GM18870 (cell line): Measurements from ENCODE around the gene SWSAP1.
"Not testable (repeated sequence)": the region's sequence is repeated elsewhere in the genome, so short reads cannot be mapped to it uniquely, and the experiment has no call there.

Experiments
- ATAC-seq: cut with Tn5 transposase; IDR thresholded peaks from one replicate; pipeline ENCODE4 v1.9.1; 2021; ENCODE audit warnings: moderate library complexity; ENCODE audit not compliant: unreplicated experiment

SWSAP1 gene

GRCh38 chr19:11378319-11379189 is 4.1 kb downstream of the SWSAP1 start:
- ATAC-seq: no peak

DNA sequence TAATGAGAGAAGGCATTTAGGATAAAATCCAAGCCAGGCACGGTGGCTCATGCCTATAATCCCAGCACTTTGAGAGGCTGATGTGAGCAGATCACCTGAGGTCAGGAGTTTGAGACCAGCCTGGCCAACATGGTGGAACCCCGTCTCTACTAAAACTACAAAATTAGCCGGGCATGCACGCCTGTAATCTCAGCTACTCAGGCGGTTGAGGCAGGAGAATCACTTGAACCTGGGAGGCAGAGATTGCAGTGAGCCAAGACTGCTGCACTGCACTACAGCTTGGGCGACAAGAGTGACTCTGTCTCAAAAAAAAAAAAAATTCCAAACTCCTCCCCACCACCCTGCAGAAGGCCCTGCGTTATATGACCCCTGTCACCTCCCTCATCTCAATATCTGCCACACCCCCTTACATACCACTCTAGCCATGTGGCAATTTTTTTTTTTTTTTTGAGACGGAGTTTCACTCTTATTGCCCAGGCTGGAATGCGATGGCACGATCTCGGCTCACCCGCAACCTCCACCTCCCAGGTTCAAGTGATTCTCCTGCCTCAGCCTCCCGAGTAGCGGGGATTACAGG is 4.9 kb downstream of the SWSAP1 start:
- not testable (repeated sequence) for ATAC-seq

DNA sequence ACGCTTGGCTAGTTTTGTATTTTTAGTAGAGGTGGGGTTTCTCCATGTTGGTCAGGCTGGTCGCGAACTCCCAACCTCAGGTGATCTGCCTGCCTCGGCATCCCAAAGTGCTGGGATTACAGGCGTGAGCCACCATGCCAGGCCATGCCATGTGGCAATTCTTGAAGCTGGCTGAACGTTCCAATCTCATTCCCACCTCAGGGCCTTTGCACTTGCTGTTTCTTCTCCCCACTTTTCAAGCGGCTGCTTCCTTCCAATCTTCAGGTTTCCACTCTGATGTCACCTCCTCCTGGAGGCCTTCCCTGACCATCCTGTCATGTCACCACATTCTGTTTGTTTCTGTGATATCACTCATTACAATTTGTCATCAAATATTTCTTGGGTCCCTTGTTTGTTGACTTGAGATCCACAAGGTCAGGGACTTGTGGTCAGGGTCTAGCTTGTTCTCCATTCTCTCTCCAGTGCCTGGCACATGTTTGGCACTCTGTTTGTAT is 5.4 kb downstream of the SWSAP1 start:
- no peak for ATAC-seq

- peak; percentile 78 for ATAC-seq
Observed at GRCh38 chr19:11380653-11381537, 6.4 kb downstream of the SWSAP1 start.

DNA sequence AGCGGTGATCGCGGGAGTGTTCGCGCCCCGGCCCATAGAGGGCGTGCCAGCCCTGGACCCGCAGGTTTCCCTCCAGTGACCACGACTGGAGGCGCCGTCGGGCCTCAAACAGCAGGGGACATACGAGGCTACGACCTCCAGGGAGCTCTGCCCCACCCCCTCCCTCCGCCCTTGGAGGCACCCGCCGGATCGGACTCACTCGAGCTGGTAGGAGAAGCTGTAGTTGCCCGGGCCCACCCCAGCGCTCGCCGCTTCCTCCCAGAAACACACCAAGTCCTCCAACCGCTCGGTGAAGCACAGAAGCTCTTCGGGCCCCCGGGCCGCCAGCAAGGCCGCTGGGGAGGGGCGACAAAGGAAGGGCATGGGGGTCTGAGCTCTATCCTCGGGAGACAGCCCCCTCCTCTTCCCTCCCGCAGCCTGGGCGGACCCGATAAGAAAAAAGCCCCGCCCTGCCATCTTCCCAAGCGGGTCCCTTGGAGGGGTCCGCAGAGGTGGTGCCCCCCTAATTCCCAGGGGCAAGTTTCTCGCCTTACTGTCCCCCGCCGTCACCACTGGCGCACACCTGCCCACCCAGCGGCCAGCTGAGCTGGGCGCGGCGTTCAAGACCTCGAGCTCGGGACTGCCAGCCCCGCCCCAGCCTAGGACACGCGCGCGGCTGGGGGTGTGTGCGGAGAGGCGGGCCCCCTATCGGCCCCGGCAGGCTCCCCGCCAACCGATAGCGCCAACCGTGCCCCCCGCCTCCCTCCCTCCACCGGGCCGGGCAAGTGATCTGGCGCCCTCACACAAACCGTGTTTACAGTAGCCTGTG is 8.6 kb downstream of the SWSAP1 start:
- ATAC-seq: no peak

DNA sequence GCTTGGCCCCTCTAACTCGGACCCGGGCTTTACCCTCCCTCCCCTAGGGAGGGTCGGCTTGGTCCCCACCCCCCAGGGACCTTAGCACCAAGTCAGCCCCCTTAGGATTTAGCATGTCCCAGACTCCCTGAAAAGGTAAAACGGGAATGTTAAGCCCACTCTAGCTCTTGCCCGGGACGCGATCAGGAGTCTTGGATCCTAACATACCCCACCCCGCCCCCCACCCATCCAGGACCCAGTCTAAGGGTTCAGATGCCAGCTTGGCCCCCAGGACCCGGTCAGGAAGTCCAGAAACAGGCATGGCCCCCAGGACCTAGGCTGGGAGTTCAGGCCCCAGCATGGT is 9.2 kb downstream of the SWSAP1 start:
- no peak for ATAC-seq

- no peak for ATAC-seq
Observed at GRCh38 chr19:11384778-11385129, 10.3 kb downstream of the SWSAP1 start.

DNA sequence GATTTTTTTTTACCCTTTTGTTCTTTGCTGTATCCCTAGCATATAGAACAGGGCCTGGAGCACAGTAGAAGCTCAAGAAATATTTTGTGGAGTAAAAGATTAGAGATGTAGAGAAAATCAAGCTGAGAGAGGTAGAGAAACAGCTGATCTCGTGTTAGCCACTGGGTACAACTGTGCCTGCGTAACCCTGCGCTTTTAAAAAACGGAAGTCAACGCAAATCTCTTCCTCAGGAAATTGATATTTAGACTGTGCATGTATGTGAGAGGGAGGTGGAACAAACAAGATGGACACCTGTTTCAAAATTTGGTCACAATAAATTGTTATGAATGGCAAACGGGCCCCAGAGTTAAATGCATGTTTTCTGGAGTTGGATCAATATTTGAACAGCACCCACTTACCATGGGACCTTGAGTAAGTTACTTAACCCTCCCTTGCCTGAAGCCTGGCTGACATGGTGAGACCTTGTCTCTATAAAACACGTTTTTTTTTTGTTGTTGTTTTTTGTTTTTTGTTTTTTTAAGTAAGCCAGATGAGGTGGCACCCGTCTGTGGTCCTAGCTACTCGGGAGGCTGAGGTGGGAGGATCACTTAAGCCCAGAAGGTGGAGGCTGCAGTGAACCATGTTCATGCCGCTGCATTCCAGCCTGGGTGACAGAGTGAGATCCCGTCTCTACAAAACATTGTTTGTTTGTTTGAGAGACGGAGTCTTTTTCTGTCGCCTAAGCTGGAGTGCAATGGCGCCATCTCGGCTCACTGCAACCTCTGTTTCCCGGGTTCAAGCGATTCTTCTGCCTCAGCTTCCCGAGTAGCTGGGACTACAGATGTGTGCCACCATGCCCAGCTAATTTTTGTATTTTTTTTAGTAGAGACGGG is 12.9 kb downstream of the SWSAP1 start:
- ATAC-seq: no peak

DNA sequence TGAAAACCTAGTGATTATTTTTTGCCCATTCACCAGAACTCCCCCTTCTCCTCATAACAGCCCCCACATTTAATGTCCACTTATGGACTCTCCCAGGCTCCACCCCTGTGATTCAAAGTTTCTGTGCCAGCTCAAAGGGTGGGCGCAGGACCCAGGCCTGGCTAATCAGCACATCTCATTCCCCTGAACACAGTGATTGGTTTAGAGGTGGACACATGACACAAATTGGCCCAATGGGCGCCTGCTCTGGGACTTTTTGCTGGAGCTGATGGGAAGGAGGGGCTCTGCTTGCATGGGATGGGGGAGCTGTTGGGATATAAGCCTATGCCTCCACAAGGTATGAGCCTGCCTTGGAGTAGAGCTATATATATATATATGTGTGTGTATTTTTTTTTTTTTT is 15.9 kb downstream of the SWSAP1 start:
- ATAC-seq: no peak

DNA sequence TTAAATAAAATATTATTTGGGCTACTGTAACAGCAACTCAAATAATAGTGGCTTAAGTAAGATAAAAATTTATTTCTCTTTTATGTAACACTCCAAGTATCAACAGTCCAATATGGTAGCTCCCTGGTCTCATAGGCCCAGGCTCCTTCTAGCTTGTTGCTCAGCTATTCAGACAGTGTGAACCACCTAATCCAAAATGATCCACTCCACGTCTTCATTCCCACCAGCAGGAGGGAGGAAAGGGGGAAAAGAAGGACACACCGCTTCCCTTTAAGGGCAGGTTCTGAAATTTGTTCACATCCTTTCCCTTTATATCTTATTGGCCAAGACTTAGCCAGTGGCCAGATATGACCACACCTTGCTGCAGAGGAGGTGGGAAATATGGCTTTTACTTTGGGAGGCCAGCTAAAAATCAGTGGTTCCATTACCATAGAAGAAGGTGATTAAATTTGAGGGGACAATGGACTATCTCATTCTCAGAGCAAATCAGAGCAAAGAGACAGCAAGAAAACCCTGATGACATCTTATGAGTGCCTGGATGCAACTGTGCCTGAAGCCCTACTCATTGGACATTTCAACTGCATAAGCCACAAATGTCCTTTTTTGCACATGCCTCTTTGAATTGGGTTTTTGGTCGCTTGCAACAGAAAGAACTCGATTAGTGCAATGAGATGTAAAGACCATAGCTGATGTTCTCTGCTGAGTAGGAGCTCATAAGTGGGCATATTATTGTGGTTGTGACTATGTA is 16.6 kb downstream of the SWSAP1 start:
- no peak for ATAC-seq

DNA sequence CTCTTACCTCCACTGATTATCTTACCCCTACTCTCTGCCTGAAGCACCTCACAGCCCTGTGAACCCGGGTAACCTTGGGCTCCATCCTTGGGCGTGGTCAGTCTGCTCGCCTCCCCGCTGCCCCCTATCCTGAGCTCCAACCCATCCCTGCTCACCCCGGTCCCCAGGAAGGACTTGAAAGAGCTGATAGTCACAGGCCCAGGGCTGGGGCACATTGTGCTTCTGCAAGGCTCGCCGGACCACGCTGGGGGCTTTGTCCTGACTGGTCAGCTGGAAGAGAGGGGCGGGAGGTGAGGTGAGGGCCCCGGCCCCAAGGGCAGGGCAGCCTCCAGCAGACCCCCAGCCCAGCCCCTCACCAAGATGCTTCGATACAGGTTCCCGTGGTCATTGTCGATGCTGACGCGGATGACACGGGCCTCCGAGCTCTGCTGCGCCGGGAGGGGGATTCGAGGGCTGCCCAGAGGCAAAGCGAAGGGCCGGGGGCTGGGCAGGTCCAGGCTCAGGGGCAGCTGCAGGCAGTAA is 22.7 kb downstream of the SWSAP1 start:
- ATAC-seq: no peak

GRCh38 chr19:11399667-11400066 is 25.2 kb downstream of the SWSAP1 start:
- no peak for ATAC-seq

GRCh38 chr19:11400798-11401197 is 26.3 kb downstream of the SWSAP1 start:
- no peak for ATAC-seq

- no peak for ATAC-seq
Observed at GRCh38 chr19:11401808-11402543, 27.5 kb downstream of the SWSAP1 start.

- no peak for ATAC-seq
Observed at GRCh38 chr19:11404588-11405222, 30.2 kb downstream of the SWSAP1 start.

DNA sequence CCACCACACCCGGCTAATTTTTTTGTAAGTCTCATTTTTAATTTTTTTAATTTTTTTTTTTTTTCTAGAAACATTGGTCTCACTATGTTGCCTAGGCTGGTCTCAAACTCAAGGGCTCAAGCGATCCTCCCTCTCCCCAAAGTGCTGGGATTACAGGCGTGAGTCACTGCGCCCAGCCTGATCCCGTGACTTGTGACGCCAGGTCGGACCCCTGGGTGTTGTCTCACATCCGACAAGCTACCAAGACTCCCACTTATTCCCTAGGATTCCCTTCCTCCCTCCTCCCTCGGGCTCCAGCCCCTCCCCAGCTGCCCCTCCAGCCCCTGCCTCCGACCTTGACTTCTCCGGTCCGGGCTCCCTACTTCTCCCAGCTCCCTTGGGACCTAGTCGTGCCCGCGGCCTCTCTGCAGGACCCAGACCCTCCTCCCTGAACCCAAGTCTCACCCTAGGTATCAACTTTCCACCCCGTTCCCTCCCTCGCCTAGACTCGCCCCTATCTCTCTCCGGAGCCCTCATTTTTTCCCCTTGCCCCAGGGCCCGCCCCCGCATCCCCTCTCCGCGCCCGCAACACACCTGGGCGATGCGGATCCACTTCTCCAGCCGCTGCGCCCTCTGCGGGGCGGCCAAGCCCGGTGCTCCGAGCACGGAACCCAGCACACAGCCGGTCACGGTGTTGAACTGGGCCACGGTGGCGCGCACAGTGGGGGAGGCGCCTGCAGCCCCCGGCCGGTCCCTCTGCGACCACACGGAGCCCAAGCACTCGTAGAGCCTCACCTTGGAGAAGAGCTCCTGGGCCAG is 31.6 kb downstream of the SWSAP1 start:
- no peak for ATAC-seq

GRCh38 chr19:11406703-11407236 is 32.3 kb downstream of the SWSAP1 start:
- not testable (repeated sequence) for ATAC-seq
